HG02885 (cell line): ENCODE results near the gene SSBP4.

Experiments
- ATAC-seq: cut with Tn5 transposase; IDR thresholded peaks from one replicate; pipeline ENCODE4 v1.9.1; 2021; ENCODE audit warnings: mild to moderate bottlenecking; ENCODE audit not compliant: unreplicated experiment, poor library complexity

The SSBP4 gene

GRCh38 chr19:18419699-18420460 is 682 bp downstream of the SSBP4 start:
- peak; percentile 8 for ATAC-seq

- no peak for ATAC-seq
Measured at GRCh38 chr19:18420930-18421329, 1.7 kb downstream of the SSBP4 start.

GRCh38 chr19:18421371-18421959 is 2.3 kb downstream of the SSBP4 start:
- ATAC-seq = no peak

GRCh38 chr19:18422530-18423191 is 3.5 kb downstream of the SSBP4 start:
- no peak for ATAC-seq

- no peak for ATAC-seq
Measured at GRCh38 chr19:18423258-18424020, 4.2 kb downstream of the SSBP4 start.

- ATAC-seq = no peak
Measured at GRCh38 chr19:18424122-18424889, 5.1 kb downstream of the SSBP4 start.

- no peak for ATAC-seq
Measured at GRCh38 chr19:18424890-18425514, 5.8 kb downstream of the SSBP4 start.

- ATAC-seq = no peak
Measured at GRCh38 chr19:18425515-18426415, 6.6 kb downstream of the SSBP4 start.

- no peak for ATAC-seq
Measured at GRCh38 chr19:18426416-18426767, 7.2 kb downstream of the SSBP4 start.

GRCh38 chr19:18427080-18427742 is 8.0 kb downstream of the SSBP4 start:
- ATAC-seq = no peak

GRCh38 chr19:18427743-18428113 is 8.5 kb downstream of the SSBP4 start:
- no peak for ATAC-seq

- ATAC-seq = no peak
Measured at GRCh38 chr19:18428173-18428786, 9.1 kb downstream of the SSBP4 start.

- ATAC-seq = peak; percentile 65
Measured at GRCh38 chr19:18428787-18429674, 9.8 kb downstream of the SSBP4 start.

- no peak for ATAC-seq
Measured at GRCh38 chr19:18429717-18430416, 10.7 kb downstream of the SSBP4 start.

GRCh38 chr19:18430417-18431144 is 11.4 kb downstream of the SSBP4 start:
- no peak for ATAC-seq
